Measurements from ENCODE around the gene FIBP.

- TF ChIP-seq TAF1 (IDR thresholded peaks at IDR 0.05; ENCODE audit: low read depth) (no peak), TCF12 (IDR thresholded peaks at IDR 0.05; ENCODE audit: low read depth) (no peak), TEAD4 (IDR thresholded peaks at IDR 0.05) (no peak), CREB1 (IDR thresholded peaks at IDR 0.05; ENCODE audit: low read depth) (no peak), CEBPB (IDR thresholded peaks at IDR 0.05) (no peak)
- TF ChIP-seq, protein P1, sequence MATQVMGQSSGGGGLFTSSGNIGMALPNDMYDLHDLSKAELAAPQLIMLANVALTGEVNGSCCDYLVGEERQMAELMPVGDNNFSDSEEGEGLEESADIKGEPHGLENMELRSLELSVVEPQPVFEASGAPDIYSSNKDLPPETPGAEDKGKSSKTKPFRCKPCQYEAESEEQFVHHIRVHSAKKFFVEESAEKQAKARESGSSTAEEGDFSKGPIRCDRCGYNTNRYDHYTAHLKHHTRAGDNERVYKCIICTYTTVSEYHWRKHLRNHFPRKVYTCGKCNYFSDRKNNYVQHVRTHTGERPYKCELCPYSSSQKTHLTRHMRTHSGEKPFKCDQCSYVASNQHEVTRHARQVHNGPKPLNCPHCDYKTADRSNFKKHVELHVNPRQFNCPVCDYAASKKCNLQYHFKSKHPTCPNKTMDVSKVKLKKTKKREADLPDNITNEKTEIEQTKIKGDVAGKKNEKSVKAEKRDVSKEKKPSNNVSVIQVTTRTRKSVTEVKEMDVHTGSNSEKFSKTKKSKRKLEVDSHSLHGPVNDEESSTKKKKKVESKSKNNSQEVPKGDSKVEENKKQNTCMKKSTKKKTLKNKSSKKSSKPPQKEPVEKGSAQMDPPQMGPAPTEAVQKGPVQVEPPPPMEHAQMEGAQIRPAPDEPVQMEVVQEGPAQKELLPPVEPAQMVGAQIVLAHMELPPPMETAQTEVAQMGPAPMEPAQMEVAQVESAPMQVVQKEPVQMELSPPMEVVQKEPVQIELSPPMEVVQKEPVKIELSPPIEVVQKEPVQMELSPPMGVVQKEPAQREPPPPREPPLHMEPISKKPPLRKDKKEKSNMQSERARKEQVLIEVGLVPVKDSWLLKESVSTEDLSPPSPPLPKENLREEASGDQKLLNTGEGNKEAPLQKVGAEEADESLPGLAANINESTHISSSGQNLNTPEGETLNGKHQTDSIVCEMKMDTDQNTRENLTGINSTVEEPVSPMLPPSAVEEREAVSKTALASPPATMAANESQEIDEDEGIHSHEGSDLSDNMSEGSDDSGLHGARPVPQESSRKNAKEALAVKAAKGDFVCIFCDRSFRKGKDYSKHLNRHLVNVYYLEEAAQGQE (IDR thresholded peaks at IDR 0.05; ENCODE audit: low read depth), result no peak
Measured at GRCh38 chr11:65927904-65928397, 39.7 kb upstream of the FIBP start.
